ENCODE data around the gene ZFP2.
"Not testable (repeated sequence)": the region's sequence is repeated elsewhere in the genome, so short reads cannot be mapped to it uniquely, and the experiment has no call there.

Gene ZFP2
- total RNA-seq, result 0.91 to 1.3 (median 1.1) reads per million in 4 donors

GRCh38 chr5:178895615-178896571 lies at the start of gene ZFP2:
TSS of gene ZFP2 (plus strand) at chr5:178895913. CDS start at chr5:178931314, 35,401 bp downstream.
- DNase-seq, result peak in 3 of 5 donors; percentile 3 to 8 (median 5)

GRCh38 chr5:178849316-178849715 lies 46.4 kb upstream of the ZFP2 start:
- DNase-seq, result no peak

DNA sequence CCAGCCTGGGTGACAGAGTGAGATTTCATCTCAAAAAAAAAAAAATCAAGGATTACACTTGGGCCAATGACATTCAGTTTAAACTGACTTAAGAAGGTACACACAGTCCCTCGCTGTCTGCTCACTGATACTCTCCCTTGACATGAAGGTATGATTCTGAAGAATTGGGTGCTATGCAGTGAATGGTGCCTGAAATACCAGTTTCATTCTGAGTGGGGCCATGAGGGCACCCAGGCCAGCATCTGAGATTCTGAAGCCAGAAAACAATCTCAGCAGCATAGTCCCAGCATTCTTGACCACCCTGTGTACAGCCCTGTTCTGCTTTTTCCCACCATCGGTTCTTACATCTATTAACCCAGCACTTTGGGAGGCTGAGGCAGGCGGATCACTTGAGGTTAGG lies 43.8 kb upstream of the ZFP2 start:
- DNase-seq, result no peak

DNA sequence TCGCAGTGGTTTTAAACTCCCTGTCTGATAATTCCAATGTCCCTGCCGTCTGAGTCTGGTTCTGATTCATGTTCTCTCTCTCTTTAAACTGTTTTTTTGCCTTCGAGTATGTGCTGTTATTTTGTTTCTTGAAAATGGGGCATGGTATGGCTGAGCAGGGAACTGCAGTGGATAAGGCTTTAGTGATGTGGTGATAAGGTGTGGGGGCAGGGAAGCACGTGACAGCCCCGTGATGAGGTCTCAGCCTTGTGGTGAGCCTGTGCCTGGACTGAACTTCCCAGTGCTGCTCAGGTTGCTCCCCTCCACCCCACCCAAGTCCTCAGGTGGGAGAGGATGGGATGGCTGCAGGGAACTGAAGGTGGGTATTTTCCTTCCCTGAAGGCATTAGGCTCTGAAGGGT lies 41.4 kb upstream of the ZFP2 start:
- DNase-seq, result no peak

DNA sequence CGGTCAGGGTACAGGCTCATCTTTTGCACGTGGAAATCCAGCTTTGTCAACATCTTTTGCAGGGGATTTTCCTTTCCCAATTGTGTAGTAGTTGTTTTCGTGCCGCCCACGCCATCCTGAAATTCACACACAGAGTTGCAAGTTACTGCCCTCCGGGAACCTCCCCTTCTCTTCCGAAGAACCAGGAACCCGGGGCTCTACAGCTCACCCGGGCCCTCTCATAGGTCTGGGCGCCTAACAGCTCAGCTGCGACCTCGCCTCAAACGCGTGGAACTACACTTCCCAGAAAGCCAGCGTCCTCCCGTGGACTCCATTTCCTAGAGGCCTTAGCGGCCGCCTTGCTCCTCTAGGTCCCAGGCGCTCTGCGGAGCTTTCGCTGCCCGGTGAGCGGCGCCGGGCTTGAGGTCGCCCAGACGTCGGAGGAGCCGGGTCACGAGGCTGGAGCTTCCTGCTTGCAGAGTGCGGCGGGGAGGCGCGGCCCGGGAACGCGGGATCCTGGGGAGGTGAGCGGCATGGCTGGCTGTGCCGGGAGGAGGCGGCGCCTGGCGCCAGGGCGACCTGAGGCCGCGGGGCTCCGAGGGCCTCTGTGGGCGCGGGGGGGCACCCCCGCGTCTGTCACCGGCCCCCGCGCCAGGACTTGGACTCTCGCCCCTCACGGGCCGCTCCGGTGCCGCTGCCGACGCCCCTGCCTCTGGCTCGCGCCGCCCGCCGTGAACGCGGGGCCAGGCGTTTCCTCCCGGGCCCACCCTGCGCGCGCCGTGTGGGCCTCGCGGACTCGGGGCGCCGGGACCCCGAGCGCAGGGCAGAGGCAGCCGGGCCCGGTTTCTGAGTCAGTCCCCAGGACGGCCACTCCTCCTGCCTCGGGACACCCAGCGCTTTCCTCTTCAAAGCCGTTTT lies 35.8 kb upstream of the ZFP2 start, which contains the start of gene ZNF354B:
Gene ZNF354B (plus strand): TSS at position 329 of the 897 bp plus-strand sequence. CDS start 1,095 bp downstream, outside the sequence.
- DNase-seq, result peak; percentile 69 to 91 (median 74)

DNA sequence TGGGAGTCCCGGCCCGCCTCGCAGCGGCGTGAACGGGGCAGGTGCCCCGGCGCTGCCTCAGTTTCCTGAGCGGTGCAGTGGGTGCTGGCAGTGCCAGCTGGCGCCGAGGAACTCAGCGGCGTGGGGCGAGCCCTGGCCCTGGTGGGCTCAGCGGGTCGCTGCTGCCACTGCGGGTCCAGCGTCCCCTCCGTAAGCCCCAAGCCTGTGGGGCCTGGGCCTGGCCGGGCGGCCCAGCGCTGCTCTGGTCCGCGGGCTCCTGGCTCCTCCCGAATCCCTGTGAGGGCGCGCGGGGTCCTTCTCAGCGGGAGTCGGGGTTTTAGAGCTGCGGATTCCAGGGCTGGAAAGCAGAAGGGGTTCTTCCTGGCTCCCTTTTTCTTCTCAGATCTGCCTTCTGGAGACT lies 35.1 kb upstream of the ZFP2 start:
- not testable (repeated sequence) for DNase-seq

DNA sequence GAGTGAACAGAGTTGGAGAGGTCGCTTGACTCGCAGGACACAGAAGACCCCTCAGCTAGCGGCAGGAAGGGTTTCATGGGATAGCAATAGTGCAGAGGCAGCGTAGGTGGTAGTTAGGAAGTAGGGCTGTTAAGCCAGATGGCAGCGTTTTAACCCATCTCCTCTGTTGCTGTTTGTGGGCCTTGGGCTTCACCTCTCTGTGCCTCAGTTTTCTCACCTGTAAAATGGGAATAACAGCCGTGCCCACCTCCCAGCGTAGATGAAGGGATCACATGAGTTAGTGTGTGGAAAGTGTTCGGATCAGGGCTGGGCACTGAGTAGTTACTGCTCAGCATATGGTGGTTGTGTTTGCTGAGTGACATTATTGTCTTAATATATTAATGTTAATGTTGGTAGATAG lies 34.1 kb upstream of the ZFP2 start:
- no peak for DNase-seq

DNA sequence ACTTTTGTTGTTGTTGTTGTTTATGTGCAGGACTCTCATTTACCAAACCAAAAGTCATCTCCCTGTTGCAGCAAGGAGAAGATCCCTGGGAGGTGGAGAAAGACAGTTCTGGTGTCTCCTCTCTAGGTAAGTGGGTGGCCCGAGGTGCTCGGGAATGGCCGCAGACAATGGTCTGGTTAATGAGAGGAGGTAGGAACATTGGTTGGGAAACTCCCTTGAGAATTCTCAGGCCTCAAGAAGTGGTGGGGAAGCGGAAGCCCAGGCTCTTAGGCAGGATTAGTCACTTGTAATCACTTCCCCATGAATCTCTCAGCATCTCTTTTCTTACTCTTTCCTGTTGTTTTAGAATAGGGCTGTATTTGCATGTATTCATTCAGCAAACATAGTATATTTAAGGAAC lies 28.8 kb upstream of the ZFP2 start:
- DNase-seq, result no peak

DNA sequence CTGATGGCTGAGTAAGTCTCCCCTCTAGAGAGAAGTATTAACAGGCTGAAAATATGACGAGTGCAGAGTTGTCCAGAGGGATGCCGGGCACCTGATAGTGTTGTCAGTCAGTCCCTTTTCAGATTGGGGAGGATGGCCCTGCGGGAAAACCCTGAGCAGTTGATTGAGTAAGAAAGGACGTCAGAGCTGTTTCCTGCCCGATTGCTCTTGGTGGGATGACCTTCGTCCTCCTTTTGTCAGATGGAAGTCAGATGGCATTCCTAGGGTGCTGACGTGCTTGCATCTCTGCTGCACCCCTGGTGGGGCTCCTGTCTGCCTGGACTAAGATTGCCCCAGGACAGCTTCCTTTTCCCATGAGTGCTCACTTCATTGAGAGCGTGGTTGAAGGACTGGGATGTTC lies 26.1 kb upstream of the ZFP2 start:
- no peak for DNase-seq

- DNase-seq, result no peak
Observed at GRCh38 chr5:178870411-178870810, 25.3 kb upstream of the ZFP2 start.

GRCh38 chr5:178872302-178872701 lies 23.4 kb upstream of the ZFP2 start:
- no peak for DNase-seq

- DNase-seq, result not testable (repeated sequence)
Observed at GRCh38 chr5:178883115-178883694, 12.5 kb upstream of the ZFP2 start.

DNA sequence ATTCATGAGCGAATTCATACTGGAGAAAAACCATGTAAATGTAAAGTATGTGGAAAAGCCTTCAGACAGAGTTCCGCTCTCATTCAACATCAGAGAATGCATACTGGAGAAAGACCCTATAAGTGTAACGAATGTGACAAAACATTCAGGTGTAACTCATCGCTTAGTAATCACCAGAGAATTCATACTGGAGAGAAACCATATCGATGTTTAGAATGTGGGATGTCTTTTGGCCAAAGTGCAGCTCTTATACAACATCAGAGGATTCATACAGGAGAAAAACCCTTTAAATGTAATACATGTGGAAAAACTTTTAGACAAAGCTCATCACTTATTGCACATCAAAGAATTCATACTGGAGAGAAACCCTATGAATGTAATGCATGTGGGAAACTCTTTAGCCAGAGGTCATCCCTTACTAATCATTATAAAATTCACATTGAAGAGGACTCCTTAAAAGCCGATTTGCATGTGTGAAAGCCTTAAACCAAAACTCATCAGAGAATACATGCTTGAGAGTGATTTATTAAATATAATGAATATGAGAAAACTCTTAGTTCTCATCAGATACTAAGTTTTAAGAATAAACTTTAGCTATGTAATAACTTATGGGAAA lies 11.8 kb upstream of the ZFP2 start:
- DNase-seq, result no peak

GRCh38 chr5:178899289-178899688 lies 3.6 kb downstream of the ZFP2 start:
- no peak for DNase-seq

GRCh38 chr5:178902849-178903248 lies 7.1 kb downstream of the ZFP2 start:
- DNase-seq, result no peak

DNA sequence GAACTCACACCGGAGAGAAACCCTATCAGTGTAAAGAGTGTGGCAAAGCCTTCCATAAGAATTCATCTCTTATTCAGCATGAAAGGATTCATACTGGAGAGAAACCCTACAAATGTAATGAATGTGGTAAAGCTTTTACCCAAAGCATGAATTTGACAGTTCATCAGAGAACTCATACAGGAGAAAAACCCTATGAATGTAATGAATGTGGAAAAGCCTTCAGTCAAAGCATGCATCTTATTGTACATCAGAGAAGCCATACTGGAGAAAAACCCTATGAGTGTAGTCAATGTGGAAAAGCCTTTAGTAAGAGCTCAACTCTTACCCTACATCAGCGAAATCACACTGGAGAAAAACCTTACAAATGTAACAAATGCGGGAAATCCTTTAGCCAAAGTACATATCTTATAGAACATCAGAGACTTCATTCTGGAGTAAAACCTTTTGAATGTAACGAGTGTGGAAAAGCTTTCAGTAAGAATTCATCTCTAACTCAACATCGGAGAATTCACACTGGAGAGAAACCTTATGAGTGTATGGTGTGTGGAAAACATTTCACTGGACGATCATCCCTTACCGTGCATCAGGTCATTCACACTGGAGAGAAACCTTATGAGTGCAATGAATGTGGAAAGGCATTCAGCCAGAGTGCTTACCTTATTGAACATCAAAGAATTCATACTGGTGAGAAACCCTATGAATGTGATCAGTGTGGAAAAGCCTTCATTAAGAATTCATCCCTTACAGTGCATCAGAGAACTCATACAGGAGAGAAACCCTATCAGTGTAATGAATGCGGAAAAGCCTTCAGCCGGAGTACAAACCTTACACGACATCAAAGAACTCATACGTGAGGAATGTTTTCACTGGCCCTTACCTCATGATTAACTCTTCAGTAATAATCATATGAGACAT lies 36.4 kb downstream of the ZFP2 start:
- DNase-seq, result no peak

- DNase-seq, result no peak
Observed at GRCh38 chr5:178940569-178941360, 45.1 kb downstream of the ZFP2 start, which contains the start of gene ZNF454. TSS of gene ZNF454 (plus strand) at chr5:178941198. CDS start at chr5:178942792, 1,594 bp downstream.

GRCh38 chr5:178941361-178941760 lies 45.6 kb downstream of the ZFP2 start:
- no peak for DNase-seq

DNA sequence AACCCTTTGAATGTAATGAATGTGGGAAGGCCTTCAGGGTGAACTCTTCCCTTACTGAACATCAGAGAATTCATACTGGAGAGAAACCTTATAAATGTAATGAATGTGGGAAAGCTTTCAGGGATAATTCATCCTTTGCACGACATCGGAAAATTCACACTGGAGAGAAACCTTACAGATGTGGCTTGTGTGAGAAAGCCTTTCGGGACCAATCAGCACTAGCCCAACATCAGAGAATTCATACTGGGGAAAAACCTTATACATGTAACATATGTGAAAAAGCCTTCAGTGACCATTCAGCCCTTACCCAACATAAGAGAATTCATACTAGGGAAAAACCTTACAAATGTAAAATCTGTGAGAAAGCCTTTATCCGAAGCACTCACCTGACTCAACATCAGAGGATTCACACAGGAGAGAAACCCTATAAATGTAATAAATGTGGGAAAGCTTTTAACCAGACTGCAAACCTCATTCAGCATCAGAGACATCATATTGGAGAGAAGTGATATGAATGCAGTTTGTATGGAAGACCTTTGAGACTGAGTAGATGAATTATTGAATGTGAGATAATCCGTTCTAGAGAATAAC lies 69.8 kb downstream of the ZFP2 start:
- DNase-seq, result no peak

DNA sequence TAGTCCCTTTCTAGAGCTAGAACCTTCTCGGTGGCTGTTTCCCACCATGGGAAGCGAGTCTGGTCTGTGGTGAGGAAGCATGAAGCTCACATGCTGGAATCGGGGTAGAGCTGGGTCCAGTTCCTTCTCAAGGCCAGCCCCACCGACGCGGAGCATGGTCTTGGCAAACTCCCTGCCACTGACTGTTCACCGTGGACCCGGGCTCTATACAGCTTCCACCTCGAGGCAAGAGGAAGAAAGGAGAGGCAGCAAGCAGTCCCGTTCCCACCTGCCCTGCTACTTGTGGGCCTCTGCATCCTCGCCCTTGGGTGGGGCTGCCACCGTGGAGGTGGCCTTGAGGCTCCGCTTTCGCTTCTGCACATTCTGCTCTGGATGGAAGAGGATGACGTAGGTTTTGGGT lies 85.7 kb downstream of the ZFP2 start:
- no peak for DNase-seq
